Activated T-cell treated with anti-CD3 and anti-CD28 coated beads, Interleukin-2, amount 50 U/mL, for 4 hours (primary cell): Measurements from ENCODE around the gene POFUT2. TPM values are rescaled to one million over a fixed set of nuclear protein-coding genes. Genes with fewer than 3 reads are reported as not detected.
A peak's percentile ranks its signal among the peaks of the same experiment; 100 is the strongest.

Source experiments
- ATAC-seq, 2 donors: fragments of 200-7000 bp; cut with Tn5 transposase; one replicate each; pipeline ENCODE4 v1.10.0; 2021
- DNase-seq: peaks from one replicate; pipeline ENCODE4 v3.0.0-alpha.2; 2020
- H3K27me3 Mint-ChIP-seq: one replicate; pipeline ENCODE4 v1.8.0; 2021; ENCODE audit warnings: low read depth, mixed read lengths
- H3K36me3 Mint-ChIP-seq: one replicate; pipeline ENCODE4 v1.8.0; 2022; ENCODE audit warnings: mixed read lengths; ENCODE audit not compliant: insufficient read depth
- H3K4me1 Mint-ChIP-seq: one replicate; pipeline ENCODE4 v1.8.0; 2021; ENCODE audit warnings: low read depth, mixed read lengths
- H3K4me3 Mint-ChIP-seq: one replicate; pipeline ENCODE4 v1.8.0; 2021; ENCODE audit warnings: mild to moderate bottlenecking, moderate library complexity, mixed read lengths
- H3K9me3 Mint-ChIP-seq: one replicate; pipeline ENCODE4 v1.8.0; 2021; ENCODE audit warnings: mixed read lengths
- total RNA-seq, 3 donors: library from RNA; stranded (reverse); gene quantifications; one replicate each; pipeline ENCODE4 v1.2.1, GENCODE V29; 2021

Gene POFUT2
- total RNA-seq, 3 donors from 2014 or later: 14.4 to 17.1 (median 15.1) TPM

DNA sequence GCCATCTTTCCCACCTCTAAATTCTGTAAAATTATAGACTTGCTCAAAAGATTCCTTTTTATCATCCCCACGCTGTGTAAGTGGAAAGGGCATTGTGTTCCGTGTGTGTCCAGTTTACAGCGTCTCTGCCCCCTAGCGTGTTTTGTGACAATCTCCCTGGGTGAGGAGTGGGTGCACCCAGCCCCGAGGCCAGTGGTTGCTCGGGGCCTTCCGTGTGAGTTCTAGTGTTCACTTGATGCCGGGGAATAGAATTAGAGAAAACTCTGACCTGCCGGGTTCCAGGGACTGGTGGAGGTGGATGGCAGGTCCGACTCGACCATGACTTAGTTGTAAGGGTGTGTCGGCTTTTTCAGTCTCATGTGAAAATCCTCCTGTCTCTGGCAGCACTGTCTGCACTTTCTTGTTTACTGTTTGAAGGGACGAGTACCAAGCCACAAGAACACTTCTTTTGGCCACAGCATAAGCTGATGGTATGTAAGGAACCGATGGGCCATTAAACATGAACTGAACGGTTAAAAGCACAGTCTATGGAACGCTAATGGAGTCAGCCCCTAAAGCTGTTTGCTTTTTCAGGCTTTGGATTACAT is 61.9 kb downstream of the POFUT2 start:
- H3K27me3 Mint-ChIP-seq: no peaks in the 10 kb centered on the region
- ATAC-seq (no peak), DNase-seq (no peak)
- H3K9me3 Mint-ChIP-seq: no peaks in the 10 kb centered on the region
- no peak overlapping the region for H3K4me3 Mint-ChIP-seq
- H3K36me3 Mint-ChIP-seq: peaks cover 11% of the 10 kb centered on the region
- H3K4me1 Mint-ChIP-seq: peaks cover 50% of the 10 kb centered on the region

DNA sequence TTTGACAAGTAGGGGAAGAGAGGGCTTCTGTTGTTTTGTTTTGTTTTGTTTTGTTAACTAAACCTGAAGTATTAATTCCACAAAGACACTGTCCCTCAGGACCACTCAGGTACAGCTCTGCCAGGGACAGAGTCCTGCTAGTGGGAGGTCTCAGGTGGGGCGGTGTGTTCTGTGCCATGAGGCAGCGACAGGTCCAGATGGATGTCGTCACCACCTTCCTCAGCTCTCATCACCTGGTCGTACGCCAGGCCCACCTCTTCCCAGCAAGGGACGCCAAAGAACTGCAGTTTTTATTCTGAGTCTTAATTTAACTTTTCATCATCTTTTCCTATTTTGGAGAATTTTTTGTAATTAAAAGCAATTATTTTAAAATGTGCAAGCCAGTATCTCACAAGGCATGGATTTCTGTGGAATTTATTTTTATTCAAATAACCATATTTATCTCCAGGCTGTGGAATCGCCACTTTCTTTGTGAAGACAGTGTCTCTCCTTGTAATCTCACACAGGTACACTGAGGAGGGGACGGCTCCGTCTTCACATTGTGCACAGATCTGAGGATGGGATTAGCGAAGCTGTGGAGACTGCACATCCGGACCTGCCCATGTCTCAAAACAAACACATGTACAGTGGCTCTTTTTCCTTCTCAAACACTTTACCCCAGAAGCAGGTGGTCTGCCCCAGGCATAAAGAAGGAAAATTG is 62.5 kb downstream of the POFUT2 start:
- Mint-ChIP-seq H3K4me3 (peak overlapping the region; percentile 51), H3K9me3 (no peaks in the 10 kb centered on the region), H3K27me3 (no peaks in the 10 kb centered on the region), H3K4me1 (peaks cover 50% of the 10 kb centered on the region), H3K36me3 (peaks cover 11% of the 10 kb centered on the region)
- ATAC-seq: no peak
- no peak for DNase-seq

DNA sequence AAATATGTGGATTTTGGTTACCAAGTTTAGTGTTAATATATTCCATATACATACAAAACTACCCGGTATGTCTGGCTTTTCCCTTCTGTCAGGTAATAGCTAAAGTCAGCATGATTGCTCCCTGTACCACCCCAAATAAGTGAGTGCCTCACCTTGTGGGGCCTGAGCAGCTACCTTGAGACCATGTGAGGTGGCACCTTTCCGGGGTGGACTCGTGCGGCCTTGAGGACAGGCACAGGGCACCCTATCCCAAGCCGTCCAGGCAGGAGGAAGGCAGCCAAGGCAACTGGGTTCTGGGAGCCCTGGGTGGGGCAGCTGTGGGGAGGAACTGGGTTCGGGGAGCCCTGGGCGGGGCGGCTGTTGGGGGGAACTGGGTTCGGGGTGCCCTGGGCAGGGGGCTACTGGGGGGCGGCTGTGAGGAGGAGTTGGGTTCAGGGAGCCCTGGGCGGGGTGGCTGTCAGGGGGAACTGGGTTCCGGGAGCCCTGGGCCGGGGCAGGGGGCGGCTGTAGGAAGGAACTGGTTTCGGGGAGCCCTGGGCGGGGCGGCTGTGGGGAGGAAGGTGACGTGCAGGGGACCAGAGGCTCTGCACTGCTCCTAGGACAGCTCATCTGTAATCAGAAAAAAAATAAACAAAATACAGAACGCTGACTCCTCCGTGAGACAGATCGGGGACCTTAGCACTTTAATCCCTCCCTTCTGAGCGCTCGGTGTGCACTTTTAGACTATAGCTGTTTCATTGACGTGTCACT is 63.3 kb downstream of the POFUT2 start:
- peak; percentile 31 for DNase-seq
- ATAC-seq: peak in 1 of 2 donors; percentile 54
- H3K36me3 Mint-ChIP-seq: peaks cover 11% of the 10 kb centered on the region
- H3K9me3 Mint-ChIP-seq: no peaks in the 10 kb centered on the region
- peaks cover 50% of the 10 kb centered on the region for H3K4me1 Mint-ChIP-seq
- H3K4me3 Mint-ChIP-seq: peak overlapping the region; percentile 51
- H3K27me3 Mint-ChIP-seq: no peaks in the 10 kb centered on the region

GRCh38 chr21:45223236-45224185 is 64.2 kb downstream of the POFUT2 start:
- ATAC-seq (no peak), DNase-seq (no peak)
- no peaks in the 10 kb centered on the region for H3K27me3 Mint-ChIP-seq
- no peaks in the 10 kb centered on the region for H3K9me3 Mint-ChIP-seq
- H3K4me1 Mint-ChIP-seq: peaks cover 44% of the 10 kb centered on the region
- peaks cover 14% of the 10 kb centered on the region for H3K36me3 Mint-ChIP-seq
- H3K4me3 Mint-ChIP-seq: no peak overlapping the region

DNA sequence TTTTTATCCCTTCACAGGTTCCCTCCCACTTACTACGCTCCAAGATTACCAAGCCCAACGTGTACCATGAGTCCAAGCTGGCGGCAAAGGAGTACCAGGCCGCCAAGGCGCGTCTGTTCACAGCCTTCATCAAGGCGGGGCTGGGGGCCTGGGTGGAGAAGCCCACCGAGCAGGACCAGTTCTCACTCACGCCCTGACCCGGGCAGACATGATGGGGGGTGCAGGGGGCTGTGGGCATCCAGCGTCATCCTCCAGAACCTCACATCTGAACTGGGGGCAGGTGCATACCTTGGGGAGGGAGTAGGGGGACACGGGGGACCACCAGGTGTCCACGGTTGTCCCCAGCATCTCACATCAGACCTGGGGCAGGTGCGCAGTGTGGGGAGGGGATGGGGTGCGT is 65.7 kb downstream of the POFUT2 start:
- peaks cover 13% of the 10 kb centered on the region for H3K9me3 Mint-ChIP-seq
- H3K4me1 Mint-ChIP-seq: peaks cover 29% of the 10 kb centered on the region
- H3K27me3 Mint-ChIP-seq: no peaks in the 10 kb centered on the region
- no peak for DNase-seq
- no peak for ATAC-seq
- peaks cover 29% of the 10 kb centered on the region for H3K36me3 Mint-ChIP-seq
- H3K4me3 Mint-ChIP-seq: no peak overlapping the region

DNA sequence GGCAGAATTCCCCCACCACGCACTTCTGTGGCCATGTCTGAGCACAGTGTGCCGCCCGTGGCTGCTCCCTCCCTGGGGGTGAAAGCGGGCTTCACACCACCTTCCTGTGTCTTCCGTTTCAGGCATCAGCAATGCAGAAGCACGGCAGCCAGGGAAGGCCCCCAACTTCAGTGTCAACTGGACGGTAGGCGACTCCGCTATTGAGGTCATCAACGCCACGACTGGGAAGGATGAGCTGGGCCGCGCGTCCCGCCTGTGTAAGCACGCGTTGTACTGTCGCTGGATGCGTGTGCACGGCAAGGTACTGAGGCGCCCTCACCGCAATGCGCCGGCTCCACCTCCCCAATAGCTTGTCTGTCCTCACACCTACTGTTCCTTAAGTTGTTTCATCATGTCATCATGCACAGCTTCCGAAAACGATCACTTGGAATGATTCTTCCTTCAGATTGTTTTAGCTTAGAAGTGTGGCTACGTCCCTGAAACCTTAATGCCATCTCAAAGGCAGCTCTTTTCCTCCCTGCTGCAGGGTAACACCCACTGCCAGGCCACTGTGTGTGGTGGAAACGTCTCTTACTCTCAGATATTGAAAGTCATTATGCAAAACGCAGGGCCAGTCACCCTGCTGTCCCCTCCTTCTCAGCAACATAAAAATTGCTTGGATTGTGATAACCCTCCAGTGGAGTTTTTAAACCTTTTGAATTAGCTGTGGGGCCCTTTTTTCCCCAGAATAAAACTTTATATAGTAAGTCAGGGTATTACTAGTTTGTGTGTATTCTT is 66.8 kb downstream of the POFUT2 start:
- DNase-seq (no peak), ATAC-seq (no peak)
- Mint-ChIP-seq H3K4me3 (no peak overlapping the region), H3K36me3 (peaks cover 38% of the 10 kb centered on the region), H3K27me3 (no peaks in the 10 kb centered on the region), H3K4me1 (peaks cover 18% of the 10 kb centered on the region), H3K9me3 (peaks cover 20% of the 10 kb centered on the region)

DNA sequence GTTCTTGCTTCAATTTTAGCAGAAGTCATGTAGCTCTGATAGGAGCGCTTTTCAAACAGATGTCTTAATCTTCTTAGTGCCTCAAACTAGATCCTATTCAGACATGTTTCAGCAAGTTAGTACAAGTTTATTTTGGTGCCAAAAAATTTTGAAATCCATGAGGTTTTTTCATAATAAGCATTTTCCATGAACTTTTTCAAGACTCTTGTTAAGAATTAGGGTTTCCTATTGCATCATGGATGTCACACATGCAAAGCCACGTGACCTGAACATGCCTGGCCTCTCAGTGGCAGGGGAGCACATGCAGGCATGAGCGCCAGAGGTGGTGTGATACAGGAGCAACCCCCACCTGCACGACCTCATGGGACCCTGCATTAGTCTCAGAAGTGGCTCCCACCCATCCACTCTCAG is 67.6 kb downstream of the POFUT2 start:
- Mint-ChIP-seq H3K9me3 (peaks cover 20% of the 10 kb centered on the region), H3K4me1 (peaks cover 9% of the 10 kb centered on the region), H3K4me3 (no peak overlapping the region), H3K36me3 (peaks cover 41% of the 10 kb centered on the region), H3K27me3 (no peaks in the 10 kb centered on the region)
- DNase-seq (no peak), ATAC-seq (no peak)

- H3K9me3 Mint-ChIP-seq: peaks cover 20% of the 10 kb centered on the region
- H3K27me3 Mint-ChIP-seq: no peaks in the 10 kb centered on the region
- peaks cover 4% of the 10 kb centered on the region for H3K4me1 Mint-ChIP-seq
- ATAC-seq (no peak), DNase-seq (no peak)
- no peak overlapping the region for H3K4me3 Mint-ChIP-seq
- H3K36me3 Mint-ChIP-seq: peaks cover 41% of the 10 kb centered on the region
Measured at GRCh38 chr21:45219517-45219916, 68.2 kb downstream of the POFUT2 start.

DNA sequence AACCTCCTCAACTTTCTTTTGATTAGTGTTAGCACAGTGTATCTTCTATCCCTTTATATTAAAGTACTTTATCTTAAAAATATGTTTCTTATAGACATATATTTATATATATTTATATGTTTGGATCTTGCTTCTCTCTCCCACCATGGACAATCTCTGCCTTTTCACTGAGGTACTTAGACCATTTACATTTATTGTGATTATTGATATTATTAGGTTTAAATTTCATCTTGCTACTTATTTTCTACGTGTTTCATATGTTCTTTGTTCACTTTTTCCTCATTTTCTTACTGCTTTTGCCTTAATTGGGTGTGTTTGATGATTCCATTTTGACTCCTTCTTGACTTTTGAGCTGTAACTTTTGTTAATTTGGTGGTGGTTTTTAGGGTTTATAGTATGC is 70.7 kb downstream of the POFUT2 start:
- Mint-ChIP-seq H3K4me1 (no peaks in the 10 kb centered on the region), H3K36me3 (peaks cover 46% of the 10 kb centered on the region), H3K27me3 (no peaks in the 10 kb centered on the region), H3K9me3 (peaks cover 20% of the 10 kb centered on the region), H3K4me3 (no peak overlapping the region)
- DNase-seq: no peak
- no peak for ATAC-seq

DNA sequence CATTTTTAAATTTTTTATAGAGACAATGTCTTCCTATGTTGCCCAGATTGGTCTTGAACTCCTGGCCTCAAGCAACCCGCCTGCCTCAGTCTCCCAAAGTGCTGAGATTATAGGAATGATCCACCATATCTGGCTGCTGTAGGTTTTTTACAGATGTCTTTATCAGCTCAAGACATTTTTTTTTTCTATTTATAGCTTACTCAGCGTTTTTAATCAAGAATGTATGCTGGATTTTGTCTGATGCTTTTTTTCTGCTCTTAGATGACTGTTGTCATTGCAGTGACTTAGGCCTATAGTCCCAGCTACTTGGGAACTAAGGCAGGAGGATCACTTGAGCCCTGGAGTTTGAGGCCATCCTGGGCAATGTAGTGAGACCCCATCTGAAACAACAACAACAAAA is 72.5 kb downstream of the POFUT2 start:
- peaks cover 20% of the 10 kb centered on the region for H3K9me3 Mint-ChIP-seq
- no peak for DNase-seq
- peaks cover 49% of the 10 kb centered on the region for H3K36me3 Mint-ChIP-seq
- H3K4me3 Mint-ChIP-seq: no peak overlapping the region
- no peak for ATAC-seq
- no peaks in the 10 kb centered on the region for H3K27me3 Mint-ChIP-seq
- no peaks in the 10 kb centered on the region for H3K4me1 Mint-ChIP-seq

Other genes with a start within 250 kb of the POFUT2 start
- gene ADARB1, start 213.3 kb downstream of the POFUT2 start, total RNA-seq: 10 to 100 TPM; 28.1 to 32.9 (median 30.9) TPM
- gene COL18A1, start 117.3 kb upstream of the POFUT2 start, total RNA-seq: 10 to 100 TPM; 15.0 to 19.9 (median 15.4) TPM